Tibial artery (tissue), 4 donors: ENCODE results near the gene FAM200B.

Source experiments
- DNase-seq, 2 donors: peaks; one replicate each; pipeline ENCODE4 v3.0.0-alpha.2; 2019
- H3K27ac ChIP-seq, 2 donors: fragments of 200-600 bp; sonication (generic) in 1 of 2; 1 replicate in 1 of 2; 2 replicates in 1 of 2; pipeline ENCODE4 v1.5.1; 2018 to 2019; ENCODE audit warnings: mild to moderate bottlenecking in 1 of 2
- H3K27me3 ChIP-seq, 2 donors: fragments of 200-600 bp; sonication (generic) in 1 of 2; one replicate each; pipeline versions ENCODE4 v1.5.1 to v1.6.0; 2016 to 2019
- H3K36me3 ChIP-seq, 3 donors: fragments of 200-600 bp; sonication (generic) in 2 of 3; one replicate each; pipeline ENCODE4 v1.5.1; 2016 to 2019; ENCODE audit warnings: mild to moderate bottlenecking in 2 of 3
- H3K4me1 ChIP-seq, 4 donors: fragments of 200-600 bp; sonication (generic) in 2 of 4; 1 replicate in 3 of 4; 2 replicates in 1 of 4; pipeline ENCODE4 v1.5.1; 2016 to 2019
- H3K4me3 ChIP-seq, 2 donors: fragments of 200-600 bp; sonication (generic) in 1 of 2; 1 replicate in 1 of 2; 2 replicates in 1 of 2; pipeline ENCODE4 v1.5.1; 2018 to 2019; ENCODE audit warnings: mild to moderate bottlenecking in 2 of 2
- H3K9me3 ChIP-seq, 3 donors: fragments of 200-600 bp; sonication (generic) in 1 of 3; one replicate each; pipeline ENCODE4 v1.5.1; 2016 to 2019
- intact Hi-C: fragments of 100-400 bp; cut with DNase I; formaldehyde crosslinking; loops from one replicate; pipeline ENCODE4 v1.15.0; 2023; ENCODE audit warnings: low total_unique reads
- TF ChIP-seq, protein P1 (sequence below), 2 experiments: fragments of 200-600 bp in 1 of 2; fragments of 450-650 bp in 1 of 2; IDR thresholded peaks; one replicate each; pipeline ENCODE4 v1.5.1; 2017 to 2019; ENCODE audit warnings: antibody characterized with exemption in 2 of 2, mild to moderate bottlenecking in 1 of 2, moderate library complexity in 1 of 2

The FAM200B gene

DNA sequence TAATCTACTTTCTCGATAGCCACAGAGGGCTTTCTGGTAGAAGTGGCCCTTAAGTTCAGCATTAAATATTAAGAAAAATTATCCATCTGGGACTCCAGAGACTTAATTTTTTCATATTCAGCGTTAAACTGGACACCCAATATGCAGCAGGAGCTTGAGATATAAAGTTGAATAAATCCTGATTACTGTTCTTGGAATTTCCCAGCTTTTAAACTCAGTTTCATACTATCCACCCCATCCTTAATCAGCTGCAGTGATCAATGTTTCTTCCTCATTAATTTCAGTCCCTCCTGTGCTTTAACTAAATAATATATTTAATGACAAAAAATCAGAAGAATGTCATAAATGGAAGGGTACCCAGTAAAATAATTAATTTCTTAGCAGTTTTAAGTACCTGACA, 22.8 kb upstream of the FAM200B start:
- no peak for DNase-seq
- H3K4me3 ChIP-seq, result no peak overlapping the region
- TF ChIP-seq, protein P1, sequence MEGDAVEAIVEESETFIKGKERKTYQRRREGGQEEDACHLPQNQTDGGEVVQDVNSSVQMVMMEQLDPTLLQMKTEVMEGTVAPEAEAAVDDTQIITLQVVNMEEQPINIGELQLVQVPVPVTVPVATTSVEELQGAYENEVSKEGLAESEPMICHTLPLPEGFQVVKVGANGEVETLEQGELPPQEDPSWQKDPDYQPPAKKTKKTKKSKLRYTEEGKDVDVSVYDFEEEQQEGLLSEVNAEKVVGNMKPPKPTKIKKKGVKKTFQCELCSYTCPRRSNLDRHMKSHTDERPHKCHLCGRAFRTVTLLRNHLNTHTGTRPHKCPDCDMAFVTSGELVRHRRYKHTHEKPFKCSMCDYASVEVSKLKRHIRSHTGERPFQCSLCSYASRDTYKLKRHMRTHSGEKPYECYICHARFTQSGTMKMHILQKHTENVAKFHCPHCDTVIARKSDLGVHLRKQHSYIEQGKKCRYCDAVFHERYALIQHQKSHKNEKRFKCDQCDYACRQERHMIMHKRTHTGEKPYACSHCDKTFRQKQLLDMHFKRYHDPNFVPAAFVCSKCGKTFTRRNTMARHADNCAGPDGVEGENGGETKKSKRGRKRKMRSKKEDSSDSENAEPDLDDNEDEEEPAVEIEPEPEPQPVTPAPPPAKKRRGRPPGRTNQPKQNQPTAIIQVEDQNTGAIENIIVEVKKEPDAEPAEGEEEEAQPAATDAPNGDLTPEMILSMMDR (IDR thresholded peaks at IDR 0.05), result no peak
- H3K4me1 ChIP-seq, result peaks cover 0 to 27% (median 2%) of the 10 kb centered on the region in 4 donors
- no peaks in the 10 kb centered on the region for H3K36me3 ChIP-seq
- no peak overlapping the region for H3K27ac ChIP-seq
- no peaks in the 10 kb centered on the region for H3K9me3 ChIP-seq
- no peaks in the 10 kb centered on the region for H3K27me3 ChIP-seq
- intact Hi-C loops, result no loop called here

DNA sequence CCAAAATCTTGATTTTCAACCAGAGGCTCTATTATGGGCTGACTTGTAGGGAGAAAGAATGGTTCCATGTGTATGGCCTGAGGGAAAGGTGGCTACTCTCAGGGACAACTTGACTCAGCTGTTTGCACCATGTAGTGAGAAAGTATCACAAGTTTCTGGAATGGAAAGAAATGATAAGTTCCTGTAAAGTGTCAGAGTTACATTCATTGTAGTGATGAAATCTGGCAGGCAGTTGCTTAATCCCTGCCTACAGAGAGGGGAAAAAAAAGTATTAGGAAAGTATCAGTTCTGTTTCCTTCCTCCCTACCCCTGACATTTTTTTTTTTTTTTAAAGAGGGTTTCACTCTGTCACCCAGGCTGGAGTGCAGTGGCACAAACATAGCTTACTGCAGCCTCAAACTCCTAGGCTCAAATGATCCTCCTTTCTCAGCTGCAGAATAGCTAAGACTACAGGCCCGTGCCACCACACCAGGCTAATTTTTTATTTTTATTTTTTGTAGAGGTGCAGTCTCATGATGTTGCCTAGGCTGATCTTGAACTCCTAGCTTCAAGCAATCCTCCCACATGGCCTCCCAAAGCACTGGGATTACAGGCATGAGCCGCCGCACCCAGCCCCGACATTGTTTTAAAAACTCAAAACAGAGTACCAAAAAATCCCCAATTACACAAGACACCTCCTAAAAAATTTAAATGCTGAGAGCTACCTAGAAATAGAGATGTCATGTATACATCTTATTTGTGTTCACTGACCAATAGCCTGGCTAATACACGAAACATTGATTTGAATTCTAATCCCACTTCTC, 21.7 kb upstream of the FAM200B start:
- Histone ChIP-seq H3K4me1 (peaks cover 0 to 25% (median 2%) of the 10 kb centered on the region in 4 donors), H3K27me3 (no peaks in the 10 kb centered on the region), H3K9me3 (no peaks in the 10 kb centered on the region), H3K4me3 (no peak overlapping the region), H3K36me3 (no peaks in the 10 kb centered on the region), H3K27ac (no peak overlapping the region)
- intact Hi-C loops, result no loop called here
- TF ChIP-seq, protein P1 (IDR thresholded peaks at IDR 0.05), result no peak
- DNase-seq, result peak in 1 of 2 donors; percentile 38

DNA sequence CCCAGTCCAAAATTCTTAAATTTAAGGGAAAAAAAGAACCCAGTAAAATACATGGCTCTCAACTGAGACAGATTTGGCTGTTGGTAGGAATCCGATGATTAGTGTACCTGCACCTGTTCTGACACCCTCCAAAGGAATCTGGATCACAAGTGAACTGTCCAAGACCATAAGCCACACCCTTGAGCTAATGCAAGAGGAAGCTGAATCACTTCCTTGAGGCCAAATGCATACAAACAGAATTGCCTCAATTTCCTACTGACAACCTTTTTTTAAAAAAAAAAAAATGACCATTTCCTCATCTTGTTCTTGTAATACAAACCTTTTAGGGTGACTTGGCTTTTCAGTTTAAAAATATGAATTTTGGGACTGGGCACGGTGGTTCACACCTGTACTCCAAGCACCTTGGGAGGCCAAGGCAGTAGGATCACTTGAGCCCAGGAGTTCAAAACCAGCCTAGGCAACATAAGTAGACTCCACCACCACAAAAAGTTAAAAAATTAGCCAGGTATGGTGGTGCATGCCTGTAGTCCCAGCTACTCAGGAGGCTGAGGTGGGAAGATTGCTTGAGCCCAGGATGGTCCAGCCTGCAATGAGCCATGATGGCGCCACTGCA, 15.8 kb upstream of the FAM200B start:
- TF ChIP-seq, protein P1 (IDR thresholded peaks at IDR 0.05), result no peak
- DNase-seq, result no peak
- H3K27me3 ChIP-seq, result no peaks in the 10 kb centered on the region
- H3K36me3 ChIP-seq, result no peaks in the 10 kb centered on the region
- no peak overlapping the region for H3K4me3 ChIP-seq
- H3K27ac ChIP-seq, result no peak overlapping the region
- H3K9me3 ChIP-seq, result no peaks in the 10 kb centered on the region
- H3K4me1 ChIP-seq, result peaks cover 0 to 6% (median 0%) of the 10 kb centered on the region in 4 donors
- intact Hi-C loops, result no loop called here

GRCh38 chr4:15667006-15667405, 14.6 kb upstream of the FAM200B start:
- Histone ChIP-seq H3K4me3 (no peak overlapping the region), H3K27me3 (no peaks in the 10 kb centered on the region), H3K4me1 (peaks cover 0 to 9% (median 0%) of the 10 kb centered on the region in 4 donors), H3K9me3 (no peaks in the 10 kb centered on the region), H3K27ac (no peak overlapping the region), H3K36me3 (no peaks in the 10 kb centered on the region)
- no peak for DNase-seq
- TF ChIP-seq, protein P1 (IDR thresholded peaks at IDR 0.05), result no peak
- intact Hi-C loops, result no loop called here

DNA sequence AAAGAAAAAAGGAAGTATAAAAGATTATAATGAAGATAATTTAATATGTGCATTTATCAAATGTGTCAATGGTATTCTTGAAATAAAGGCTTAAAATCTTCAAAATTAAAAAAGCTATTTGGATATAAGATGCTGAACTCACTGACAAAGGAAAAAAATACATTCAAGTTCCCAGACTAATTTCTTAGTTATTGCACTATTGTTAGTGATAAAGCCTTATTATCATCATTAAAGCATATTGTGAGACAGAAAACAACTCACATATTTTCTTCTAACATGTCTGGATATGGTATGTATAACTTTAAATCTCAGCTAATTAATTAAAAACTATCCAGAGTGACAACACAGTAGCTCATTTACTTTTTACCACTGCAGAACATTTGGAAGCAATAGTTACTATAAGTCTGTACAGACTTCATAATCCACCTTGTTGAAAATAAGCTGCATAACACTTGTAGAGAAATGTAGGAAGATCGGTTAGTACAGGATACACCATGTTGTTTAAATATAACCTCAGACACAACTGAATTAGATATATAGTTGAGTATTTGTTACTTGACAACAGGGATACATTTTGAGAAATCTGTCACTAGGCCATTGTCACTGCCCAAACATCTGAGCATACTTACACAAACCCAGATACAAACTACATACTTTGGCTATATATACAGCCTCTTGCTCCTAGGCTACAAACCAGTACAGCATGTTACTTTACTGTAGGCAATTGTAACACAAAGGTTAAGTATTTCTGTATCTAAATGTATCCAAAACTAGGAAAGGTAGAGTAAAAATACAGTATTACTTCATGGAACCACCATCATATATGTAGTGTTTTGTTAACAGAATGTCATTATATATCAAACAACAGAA, 12.8 kb upstream of the FAM200B start:
- H3K27me3 ChIP-seq, result no peaks in the 10 kb centered on the region
- H3K27ac ChIP-seq, result no peak overlapping the region
- intact Hi-C loops, result no loop called here
- TF ChIP-seq, protein P1 (IDR thresholded peaks at IDR 0.05), result no peak
- no peak for DNase-seq
- H3K36me3 ChIP-seq, result no peaks in the 10 kb centered on the region
- H3K4me1 ChIP-seq, result peaks cover 0 to 9% (median 0%) of the 10 kb centered on the region in 4 donors
- no peak overlapping the region for H3K4me3 ChIP-seq
- no peaks in the 10 kb centered on the region for H3K9me3 ChIP-seq
